ENCODE data around the gene TRERF1.

The TRERF1 gene

DNA sequence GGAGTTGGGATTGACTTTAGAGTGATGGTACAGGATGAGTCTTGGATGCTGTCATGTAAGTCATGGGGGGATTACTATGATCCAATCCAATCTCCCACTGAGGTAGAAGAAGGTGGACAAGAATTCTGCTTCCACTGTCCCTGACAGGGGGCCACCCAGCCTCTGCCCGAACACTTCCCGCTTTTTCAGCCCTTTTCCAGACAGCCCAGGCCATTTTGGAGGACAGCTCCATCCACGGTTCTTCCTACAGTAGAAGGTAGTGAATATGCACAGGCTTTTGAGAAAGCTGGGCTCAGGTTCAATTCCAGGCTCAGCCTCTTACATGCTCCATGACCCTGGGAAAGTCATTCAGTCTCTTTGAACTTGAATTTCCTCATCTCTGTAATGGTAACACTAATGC, 31.0 kb downstream of the TRERF1 start:
- no peak overlapping the region for H3K4me3 ChIP-seq (ENCODE audit: low read length)
- DNase-seq (ENCODE audit: low read depth): no peak
- TF ChIP-seq, protein P1, sequence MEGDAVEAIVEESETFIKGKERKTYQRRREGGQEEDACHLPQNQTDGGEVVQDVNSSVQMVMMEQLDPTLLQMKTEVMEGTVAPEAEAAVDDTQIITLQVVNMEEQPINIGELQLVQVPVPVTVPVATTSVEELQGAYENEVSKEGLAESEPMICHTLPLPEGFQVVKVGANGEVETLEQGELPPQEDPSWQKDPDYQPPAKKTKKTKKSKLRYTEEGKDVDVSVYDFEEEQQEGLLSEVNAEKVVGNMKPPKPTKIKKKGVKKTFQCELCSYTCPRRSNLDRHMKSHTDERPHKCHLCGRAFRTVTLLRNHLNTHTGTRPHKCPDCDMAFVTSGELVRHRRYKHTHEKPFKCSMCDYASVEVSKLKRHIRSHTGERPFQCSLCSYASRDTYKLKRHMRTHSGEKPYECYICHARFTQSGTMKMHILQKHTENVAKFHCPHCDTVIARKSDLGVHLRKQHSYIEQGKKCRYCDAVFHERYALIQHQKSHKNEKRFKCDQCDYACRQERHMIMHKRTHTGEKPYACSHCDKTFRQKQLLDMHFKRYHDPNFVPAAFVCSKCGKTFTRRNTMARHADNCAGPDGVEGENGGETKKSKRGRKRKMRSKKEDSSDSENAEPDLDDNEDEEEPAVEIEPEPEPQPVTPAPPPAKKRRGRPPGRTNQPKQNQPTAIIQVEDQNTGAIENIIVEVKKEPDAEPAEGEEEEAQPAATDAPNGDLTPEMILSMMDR (conservative IDR thresholded peaks at IDR 0.05; ENCODE audit: low read depth, low read length): no peak

DNA sequence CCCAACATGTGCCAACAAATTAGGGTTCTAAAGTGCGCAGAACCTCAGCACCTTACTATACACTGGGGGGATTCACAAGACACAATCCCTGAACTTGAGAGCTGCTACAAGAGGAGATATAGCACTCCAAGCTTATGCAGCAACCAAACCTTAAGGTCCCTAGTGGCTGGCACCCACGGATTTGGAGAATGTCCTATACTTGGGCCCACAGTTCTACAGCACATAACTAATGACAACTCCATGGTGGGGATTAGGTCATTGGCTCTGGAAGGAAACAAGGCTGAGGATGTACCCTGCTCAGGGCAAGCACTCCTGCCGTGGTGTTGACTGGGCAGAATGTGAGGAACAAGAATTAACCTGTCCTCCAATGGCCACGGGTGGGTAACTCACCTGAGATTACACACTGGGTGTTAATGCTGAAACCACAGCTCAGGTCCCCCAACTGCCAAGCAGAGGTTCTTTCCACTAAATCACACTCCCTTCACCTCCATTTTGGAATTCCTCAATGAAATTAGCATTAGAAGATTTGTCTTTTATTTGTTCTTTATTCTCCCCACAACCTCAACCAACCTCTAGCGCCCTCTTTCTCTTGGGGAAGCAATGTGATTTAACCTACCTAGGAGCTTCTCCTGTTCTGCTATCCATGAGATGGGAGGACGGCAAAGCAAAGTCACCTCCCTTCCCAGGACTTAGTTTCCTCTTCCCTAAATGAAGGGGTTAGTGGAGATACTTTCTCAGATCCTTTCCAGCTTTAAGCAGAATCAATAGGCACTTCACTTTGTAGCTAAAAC, 32.0 kb downstream of the TRERF1 start:
- no peak overlapping the region for H3K4me3 ChIP-seq (ENCODE audit: low read length)
- DNase-seq (ENCODE audit: low read depth): no peak
- TF ChIP-seq, protein P1 (conservative IDR thresholded peaks at IDR 0.05; ENCODE audit: low read depth, low read length): no peak

DNA sequence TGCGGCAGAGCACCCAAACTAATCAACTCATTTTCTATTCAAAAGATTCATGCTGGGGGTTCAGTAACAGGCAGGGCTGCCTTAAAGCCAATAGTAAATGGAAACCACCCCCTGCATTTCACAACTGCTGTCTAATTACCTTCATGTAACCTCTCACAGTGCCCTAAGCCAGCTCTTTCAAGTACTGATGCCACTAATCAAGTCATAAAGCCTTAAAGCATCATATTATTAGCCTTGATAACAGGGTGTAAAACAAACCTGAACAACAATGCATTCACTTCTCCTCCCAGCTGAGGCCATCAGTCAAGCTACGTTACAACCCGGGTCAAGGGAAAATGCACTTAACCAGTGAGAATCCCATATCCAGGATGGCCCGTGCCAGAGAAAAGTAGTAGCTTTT, 33.0 kb downstream of the TRERF1 start:
- TF ChIP-seq, protein P1 (conservative IDR thresholded peaks at IDR 0.05; ENCODE audit: low read depth, low read length): no peak
- no peak overlapping the region for H3K4me3 ChIP-seq (ENCODE audit: low read length)
- DNase-seq (ENCODE audit: low read depth): no peak

DNA sequence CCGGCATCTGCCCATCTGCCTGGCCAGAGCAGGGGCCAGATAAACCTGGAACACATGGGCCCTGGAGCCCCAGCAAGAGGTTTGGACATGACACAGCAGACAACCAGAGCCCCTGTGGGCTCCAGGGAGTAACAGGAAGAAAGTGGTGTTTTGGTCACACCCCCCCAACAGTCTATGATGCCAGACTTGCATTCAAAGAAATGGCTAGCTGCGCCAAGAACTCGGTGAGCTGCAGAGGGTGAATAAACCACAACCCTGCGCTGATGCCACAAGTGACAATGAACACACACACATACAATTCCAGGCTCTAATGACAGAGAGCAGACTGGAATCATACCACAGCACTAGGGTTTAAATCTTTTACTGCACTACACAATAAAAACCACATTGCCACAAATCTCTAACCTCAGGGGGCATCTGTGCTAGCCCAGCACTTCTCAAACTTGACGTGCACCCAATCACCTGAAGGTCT, 34.0 kb downstream of the TRERF1 start:
- H3K4me3 ChIP-seq (ENCODE audit: low read length): no peak overlapping the region
- DNase-seq (ENCODE audit: low read depth): no peak
- TF ChIP-seq, protein P1 (conservative IDR thresholded peaks at IDR 0.05; ENCODE audit: low read depth, low read length): no peak

DNA sequence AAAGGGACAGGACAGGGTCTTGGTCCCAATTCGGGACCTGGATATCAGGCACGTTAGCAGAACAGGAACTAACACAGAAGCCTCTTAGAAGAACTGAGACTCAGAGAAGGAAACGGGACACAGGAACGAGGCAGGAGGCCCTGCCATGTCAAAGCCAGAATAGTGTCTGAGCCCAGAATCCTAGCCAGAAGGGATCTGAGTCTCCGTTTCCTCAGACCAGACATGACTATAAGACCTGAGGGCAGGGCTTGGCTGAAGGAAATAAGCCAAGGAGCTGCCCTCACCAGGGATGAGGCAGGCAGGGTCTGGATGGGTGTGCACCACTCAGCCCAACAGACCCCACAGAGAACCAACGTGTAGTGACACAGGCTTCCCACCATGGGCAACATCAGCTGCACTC, 40.3 kb downstream of the TRERF1 start:
- no peak overlapping the region for H3K4me3 ChIP-seq (ENCODE audit: low read length)
- no peak for DNase-seq (ENCODE audit: low read depth)
- TF ChIP-seq, protein P1 (conservative IDR thresholded peaks at IDR 0.05; ENCODE audit: low read depth, low read length): no peak

DNA sequence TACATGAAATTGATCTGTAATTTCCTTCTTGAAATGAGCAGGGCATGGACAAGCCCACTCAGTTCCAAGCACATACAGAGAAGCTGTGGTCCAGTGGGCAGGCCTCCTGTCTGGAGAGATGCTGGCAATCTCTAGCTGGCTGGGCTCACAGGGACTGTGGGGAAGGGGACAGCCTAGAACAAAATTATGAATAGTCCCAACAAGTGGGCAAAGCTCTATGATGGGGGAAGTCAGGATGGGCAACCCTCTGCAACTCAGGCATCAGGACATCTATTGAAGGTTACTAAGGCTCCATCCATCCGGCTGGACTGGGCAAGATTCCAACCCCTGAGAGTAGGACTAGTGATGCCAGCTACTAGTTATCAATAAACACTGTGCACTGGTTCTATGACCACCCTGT, 40.9 kb downstream of the TRERF1 start:
- H3K4me3 ChIP-seq (ENCODE audit: low read length): no peak overlapping the region
- TF ChIP-seq, protein P1 (conservative IDR thresholded peaks at IDR 0.05; ENCODE audit: low read depth, low read length): no peak
- no peak for DNase-seq (ENCODE audit: low read depth)

DNA sequence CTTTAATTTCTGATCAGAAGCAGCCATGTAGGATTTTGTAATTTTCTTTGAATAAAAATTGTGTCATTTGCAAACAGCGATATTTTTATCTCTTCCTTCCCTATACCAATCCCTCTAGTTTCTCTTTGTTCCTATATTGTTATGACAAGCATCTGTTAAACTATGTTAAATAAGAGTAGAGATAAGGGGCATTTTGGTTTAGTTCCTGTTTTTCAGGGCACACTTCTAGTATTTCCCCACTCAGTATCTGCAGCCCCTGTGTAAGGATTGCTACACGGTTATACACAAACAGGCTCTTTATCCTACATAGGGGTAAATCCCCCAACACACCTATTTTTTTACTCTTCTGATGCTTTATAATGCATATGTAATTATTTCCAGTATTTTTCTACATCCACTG, 42.1 kb downstream of the TRERF1 start:
- no peak for DNase-seq (ENCODE audit: low read depth)
- no peak overlapping the region for H3K4me3 ChIP-seq (ENCODE audit: low read length)
- TF ChIP-seq, protein P1 (conservative IDR thresholded peaks at IDR 0.05; ENCODE audit: low read depth, low read length): no peak

Measured in retinal pigment epithelial cell (primary cell).